Measurements from ENCODE around the gene STXBP5.

Gene STXBP5

DNA sequence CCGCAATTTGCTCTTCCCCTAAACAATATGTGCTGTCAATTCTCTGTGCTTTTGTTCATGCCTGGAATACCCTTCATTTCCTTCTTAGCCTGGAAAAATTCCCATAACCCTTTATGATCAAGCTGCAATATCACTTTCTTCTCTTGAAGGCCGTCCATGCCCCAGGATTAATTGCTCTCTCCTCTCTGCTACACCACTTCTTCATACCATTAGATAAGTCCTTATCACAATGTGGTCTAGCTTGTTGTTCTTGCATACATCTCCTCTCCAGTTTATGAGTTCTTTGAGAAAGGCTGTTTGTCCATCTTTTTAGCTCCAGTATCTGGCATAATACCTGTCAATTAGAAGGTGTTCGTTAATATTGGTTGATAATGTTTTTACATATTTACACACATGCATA lies 193.1 kb downstream of the STXBP5 start:
- Histone ChIP-seq H2AFZ (ENCODE audit: low read depth, low read length) (no peak overlapping the region), H3K4me1 (ENCODE audit: insufficient read depth, low read length) (peaks cover 7% of the 10 kb centered on the region), H3K27me3 (ENCODE audit: insufficient read depth, low read length) (no peaks in the 10 kb centered on the region), H3K4me3 (ENCODE audit: low read length) (no peak overlapping the region), H3K36me3 (ENCODE audit: insufficient read depth, low read length) (no peaks in the 10 kb centered on the region), H3K9me3 (ENCODE audit: low read length) (peaks cover 4% of the 10 kb centered on the region)

- peaks cover 4% of the 10 kb centered on the region for H3K9me3 ChIP-seq (ENCODE audit: low read length)
- H3K4me3 ChIP-seq (ENCODE audit: low read length): no peak overlapping the region
- peaks cover 1% of the 10 kb centered on the region for H3K4me1 ChIP-seq (ENCODE audit: insufficient read depth, low read length)
Measured at GRCh38 chr6:147400968-147401367, 196.8 kb downstream of the STXBP5 start.

GRCh38 chr6:147401779-147402178 lies 197.6 kb downstream of the STXBP5 start:
- no peak overlapping the region for H3K4me3 ChIP-seq (ENCODE audit: low read length)
- no peaks in the 10 kb centered on the region for H3K4me1 ChIP-seq (ENCODE audit: insufficient read depth, low read length)
- H3K36me3 ChIP-seq (ENCODE audit: insufficient read depth, low read length): no peaks in the 10 kb centered on the region
- H3K27me3 ChIP-seq (ENCODE audit: insufficient read depth, low read length): no peaks in the 10 kb centered on the region
- H3K9me3 ChIP-seq (ENCODE audit: low read length): peaks cover 4% of the 10 kb centered on the region
- H2AFZ ChIP-seq (ENCODE audit: low read depth, low read length): no peak overlapping the region

More at GRCh38 chr6:147400968-147401367, 196.8 kb downstream of the STXBP5 start:
- H3K27me3 ChIP-seq (ENCODE audit: insufficient read depth, low read length): no peaks in the 10 kb centered on the region
- no peaks in the 10 kb centered on the region for H3K36me3 ChIP-seq (ENCODE audit: insufficient read depth, low read length)
- H2AFZ ChIP-seq (ENCODE audit: low read depth, low read length): no peak overlapping the region

GRCh38 chr6:147406783-147407182 lies 202.6 kb downstream of the STXBP5 start:
- Histone ChIP-seq H3K4me3 (ENCODE audit: low read length) (no peak overlapping the region), H3K4me1 (ENCODE audit: insufficient read depth, low read length) (no peaks in the 10 kb centered on the region), H2AFZ (ENCODE audit: low read depth, low read length) (no peak overlapping the region), H3K9me3 (ENCODE audit: low read length) (no peaks in the 10 kb centered on the region), H3K36me3 (ENCODE audit: insufficient read depth, low read length) (no peaks in the 10 kb centered on the region), H3K27me3 (ENCODE audit: insufficient read depth, low read length) (no peaks in the 10 kb centered on the region)

DNA sequence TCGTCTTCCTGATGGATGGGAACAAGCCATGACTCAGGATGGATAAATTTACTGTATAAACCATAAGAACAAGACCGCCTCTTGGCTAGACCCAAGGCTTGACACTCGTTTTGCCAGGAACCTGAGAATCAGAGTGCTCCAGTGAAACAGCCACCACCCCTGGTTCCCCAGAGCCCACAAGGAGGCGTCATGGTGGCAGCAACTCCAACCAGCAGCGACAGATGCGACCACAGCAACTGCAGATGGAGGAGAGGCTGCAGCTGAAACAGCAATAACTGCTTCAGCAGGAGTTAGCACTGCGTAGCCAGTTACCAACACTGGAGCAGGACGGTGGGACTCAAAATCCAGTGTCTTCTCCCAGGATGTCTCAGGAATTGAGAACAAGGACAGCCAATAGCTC lies 203.4 kb downstream of the STXBP5 start:
- H2AFZ ChIP-seq (ENCODE audit: low read depth, low read length): no peak overlapping the region
- no peaks in the 10 kb centered on the region for H3K4me1 ChIP-seq (ENCODE audit: insufficient read depth, low read length)
- no peaks in the 10 kb centered on the region for H3K9me3 ChIP-seq (ENCODE audit: low read length)
- no peaks in the 10 kb centered on the region for H3K27me3 ChIP-seq (ENCODE audit: insufficient read depth, low read length)
- no peak overlapping the region for H3K4me3 ChIP-seq (ENCODE audit: low read length)
- no peaks in the 10 kb centered on the region for H3K36me3 ChIP-seq (ENCODE audit: insufficient read depth, low read length)

DNA sequence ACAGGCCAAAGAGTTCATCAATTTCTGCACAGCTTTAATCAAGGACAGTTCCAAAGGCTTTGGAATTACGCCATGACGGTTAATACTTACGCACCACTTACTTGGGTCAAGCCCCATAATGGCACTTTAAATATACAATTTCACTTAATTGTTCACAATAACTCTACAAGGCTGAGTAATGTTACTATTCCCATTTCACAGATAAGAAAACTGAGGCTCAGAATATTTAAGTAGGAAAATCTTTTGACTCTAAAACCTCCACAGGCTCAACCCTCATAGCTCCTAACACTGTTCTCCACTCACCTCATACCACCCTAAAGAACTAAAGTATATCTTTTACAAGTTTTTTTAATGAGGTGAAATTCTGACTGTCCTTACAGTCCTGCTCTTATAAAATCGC lies 212.4 kb downstream of the STXBP5 start:
- H3K27me3 ChIP-seq (ENCODE audit: insufficient read depth, low read length): no peaks in the 10 kb centered on the region
- H3K36me3 ChIP-seq (ENCODE audit: insufficient read depth, low read length): no peaks in the 10 kb centered on the region
- H3K4me1 ChIP-seq (ENCODE audit: insufficient read depth, low read length): no peaks in the 10 kb centered on the region

DNA sequence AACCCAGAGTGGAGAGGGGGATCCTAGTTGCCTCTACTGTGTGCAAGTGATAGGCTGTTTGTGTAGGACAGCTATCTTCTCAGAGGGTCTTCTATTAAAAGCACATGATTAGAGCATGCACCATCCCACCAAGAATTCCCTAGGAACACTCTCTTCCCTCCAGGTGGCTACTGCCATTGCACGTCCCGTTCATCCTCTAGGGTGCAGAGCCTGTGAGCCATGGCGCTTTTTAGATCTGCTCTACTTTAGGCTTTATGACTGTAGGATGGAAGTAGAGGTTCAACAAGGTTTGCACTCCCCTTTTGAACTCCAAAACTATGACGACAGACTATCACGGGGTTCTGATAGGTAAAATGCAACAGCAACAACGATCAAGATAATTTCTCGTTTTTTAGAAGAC lies 213.7 kb downstream of the STXBP5 start:
- Histone ChIP-seq H3K4me3 (ENCODE audit: low read length) (no peak overlapping the region), H2AFZ (ENCODE audit: low read depth, low read length) (no peak overlapping the region), H3K27me3 (ENCODE audit: insufficient read depth, low read length) (no peaks in the 10 kb centered on the region), H3K9me3 (ENCODE audit: low read length) (no peaks in the 10 kb centered on the region), H3K4me1 (ENCODE audit: insufficient read depth, low read length) (no peaks in the 10 kb centered on the region), H3K36me3 (ENCODE audit: insufficient read depth, low read length) (no peaks in the 10 kb centered on the region)

More for the DNA sequence above, 212.4 kb downstream of the STXBP5 start:
- H3K9me3 ChIP-seq (ENCODE audit: low read length): no peaks in the 10 kb centered on the region
- H2AFZ ChIP-seq (ENCODE audit: low read depth, low read length): no peak overlapping the region
- H3K4me3 ChIP-seq (ENCODE audit: low read length): no peak overlapping the region

- Histone ChIP-seq H3K27me3 (ENCODE audit: insufficient read depth, low read length) (no peaks in the 10 kb centered on the region), H3K9me3 (ENCODE audit: low read length) (no peaks in the 10 kb centered on the region), H2AFZ (ENCODE audit: low read depth, low read length) (no peak overlapping the region), H3K4me3 (ENCODE audit: low read length) (no peak overlapping the region), H3K36me3 (ENCODE audit: insufficient read depth, low read length) (no peaks in the 10 kb centered on the region), H3K4me1 (ENCODE audit: insufficient read depth, low read length) (no peaks in the 10 kb centered on the region)
Measured at GRCh38 chr6:147418523-147418922, 214.3 kb downstream of the STXBP5 start.

- no peaks in the 10 kb centered on the region for H3K27me3 ChIP-seq (ENCODE audit: insufficient read depth, low read length)
- no peaks in the 10 kb centered on the region for H3K36me3 ChIP-seq (ENCODE audit: insufficient read depth, low read length)
- no peaks in the 10 kb centered on the region for H3K9me3 ChIP-seq (ENCODE audit: low read length)
- no peak overlapping the region for H2AFZ ChIP-seq (ENCODE audit: low read depth, low read length)
- H3K4me1 ChIP-seq (ENCODE audit: insufficient read depth, low read length): no peaks in the 10 kb centered on the region
- H3K4me3 ChIP-seq (ENCODE audit: low read length): no peak overlapping the region
Measured at GRCh38 chr6:147421903-147422302, 217.7 kb downstream of the STXBP5 start.

DNA sequence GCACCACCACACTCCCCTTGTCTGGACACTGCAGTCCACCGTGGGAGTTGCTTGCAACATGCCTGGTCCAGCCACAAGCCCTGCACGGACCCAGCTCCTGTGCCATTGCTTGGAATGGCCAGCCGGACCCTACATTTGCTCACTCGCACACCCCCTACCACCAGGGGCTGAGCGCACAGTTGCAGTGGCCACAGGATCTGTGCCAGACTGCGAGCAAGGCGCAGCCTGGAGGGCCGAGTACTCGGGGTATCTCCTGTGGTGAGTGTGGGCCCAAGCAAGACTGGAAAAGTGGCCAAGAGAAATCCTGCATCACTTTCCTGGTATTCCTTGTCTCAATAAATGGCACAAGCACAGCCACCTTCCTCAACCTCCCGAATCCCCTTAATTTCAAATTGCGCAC lies 218.9 kb downstream of the STXBP5 start:
- no peaks in the 10 kb centered on the region for H3K27me3 ChIP-seq (ENCODE audit: insufficient read depth, low read length)
- H3K4me1 ChIP-seq (ENCODE audit: insufficient read depth, low read length): no peaks in the 10 kb centered on the region
- H2AFZ ChIP-seq (ENCODE audit: low read depth, low read length): no peak overlapping the region
- H3K4me3 ChIP-seq (ENCODE audit: low read length): no peak overlapping the region
- no peaks in the 10 kb centered on the region for H3K9me3 ChIP-seq (ENCODE audit: low read length)
- H3K36me3 ChIP-seq (ENCODE audit: insufficient read depth, low read length): no peaks in the 10 kb centered on the region

- Histone ChIP-seq H3K36me3 (ENCODE audit: insufficient read depth, low read length) (no peaks in the 10 kb centered on the region), H3K27me3 (ENCODE audit: insufficient read depth, low read length) (no peaks in the 10 kb centered on the region), H3K4me3 (ENCODE audit: low read length) (no peak overlapping the region), H3K4me1 (ENCODE audit: insufficient read depth, low read length) (no peaks in the 10 kb centered on the region), H3K9me3 (ENCODE audit: low read length) (no peaks in the 10 kb centered on the region), H2AFZ (ENCODE audit: low read depth, low read length) (no peak overlapping the region)
Measured at GRCh38 chr6:147429794-147430193, 225.6 kb downstream of the STXBP5 start.

GRCh38 chr6:147430811-147431210 lies 226.6 kb downstream of the STXBP5 start:
- Histone ChIP-seq H3K4me1 (ENCODE audit: insufficient read depth, low read length) (no peaks in the 10 kb centered on the region), H2AFZ (ENCODE audit: low read depth, low read length) (no peak overlapping the region), H3K9me3 (ENCODE audit: low read length) (no peaks in the 10 kb centered on the region), H3K27me3 (ENCODE audit: insufficient read depth, low read length) (no peaks in the 10 kb centered on the region), H3K4me3 (ENCODE audit: low read length) (no peak overlapping the region), H3K36me3 (ENCODE audit: insufficient read depth, low read length) (no peaks in the 10 kb centered on the region)

DNA sequence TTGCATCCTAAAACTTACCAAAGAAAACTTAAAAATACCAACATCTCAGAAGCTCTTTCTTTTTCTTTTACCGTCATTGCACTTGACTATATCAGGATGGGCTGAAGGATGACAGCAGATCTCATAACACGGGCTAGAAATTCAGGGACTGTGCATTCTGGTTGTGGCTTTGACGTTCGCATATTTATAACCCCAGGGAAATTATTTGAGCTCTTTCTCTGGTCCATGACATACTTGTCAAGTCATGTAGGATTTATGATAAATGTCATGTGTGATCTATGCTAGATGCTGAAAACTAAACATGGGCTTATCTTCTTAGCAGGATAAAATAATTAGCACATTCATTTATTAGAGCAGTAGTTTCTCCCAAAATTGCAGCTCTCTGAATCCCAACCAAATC lies 229.9 kb downstream of the STXBP5 start:
- Histone ChIP-seq H3K4me3 (ENCODE audit: low read length) (no peak overlapping the region), H3K36me3 (ENCODE audit: insufficient read depth, low read length) (no peaks in the 10 kb centered on the region), H3K4me1 (ENCODE audit: insufficient read depth, low read length) (no peaks in the 10 kb centered on the region), H3K9me3 (ENCODE audit: low read length) (no peaks in the 10 kb centered on the region), H2AFZ (ENCODE audit: low read depth, low read length) (no peak overlapping the region), H3K27me3 (ENCODE audit: insufficient read depth, low read length) (no peaks in the 10 kb centered on the region)

GRCh38 chr6:147434516-147434915 lies 230.3 kb downstream of the STXBP5 start:
- H2AFZ ChIP-seq (ENCODE audit: low read depth, low read length): no peak overlapping the region
- no peaks in the 10 kb centered on the region for H3K36me3 ChIP-seq (ENCODE audit: insufficient read depth, low read length)
- H3K4me1 ChIP-seq (ENCODE audit: insufficient read depth, low read length): no peaks in the 10 kb centered on the region
- H3K27me3 ChIP-seq (ENCODE audit: insufficient read depth, low read length): no peaks in the 10 kb centered on the region
- no peaks in the 10 kb centered on the region for H3K9me3 ChIP-seq (ENCODE audit: low read length)
- no peak overlapping the region for H3K4me3 ChIP-seq (ENCODE audit: low read length)
